ENCODE data around the gene CXCL16. TPM values are rescaled to one million over a fixed set of nuclear protein-coding genes. Genes with fewer than 3 reads are reported as not detected.

The CXCL16 gene
- total RNA-seq, 1 donor from 2014 or later = 2.2 TPM

GRCh38 chr17:4719684-4720221 lies 20.0 kb downstream of the CXCL16 start:
- H3K9me3 Mint-ChIP-seq (ENCODE audit: unreplicated experiment) = peaks cover 3% of the 10 kb centered on the region
- Histone ChIP-seq H2AFZ (ENCODE audit: low read depth, low read length) (no peak overlapping the region), H3K9me3 (ENCODE audit: insufficient read depth, low read depth, low read length) (no peaks in the 10 kb centered on the region), H3K27me3 (ENCODE audit: insufficient read depth, low read length) (no peaks in the 10 kb centered on the region), H4K20me1 (ENCODE audit: insufficient read depth, low read length) (no peaks in the 10 kb centered on the region), H3K9ac (ENCODE audit: low read length) (no peak overlapping the region), H3K79me2 (ENCODE audit: insufficient read depth, low read length) (no peaks in the 10 kb centered on the region), H3K36me3 (ENCODE audit: insufficient read depth, low read length) (no peaks in the 10 kb centered on the region), H3K4me1 (ENCODE audit: insufficient read depth, low read length) (peaks cover 9% of the 10 kb centered on the region), H3K4me2 (ENCODE audit: low read length) (no peak overlapping the region), H3K4me3 (ENCODE audit: insufficient read depth, low read depth, low read length) (no peak overlapping the region), H3K27ac (ENCODE audit: low read depth, low read length) (no peak overlapping the region)
- no peak overlapping the region for H3K27ac Mint-ChIP-seq (ENCODE audit: unreplicated experiment)
- no peak for FAIRE-seq
- no peaks in the 10 kb centered on the region for H3K4me1 Mint-ChIP-seq (ENCODE audit: low read depth, unreplicated experiment)
- H3K36me3 Mint-ChIP-seq (ENCODE audit: low read depth, unreplicated experiment) = peaks cover 14% of the 10 kb centered on the region
- H3K27me3 Mint-ChIP-seq (ENCODE audit: low read depth, unreplicated experiment) = peaks cover 3% of the 10 kb centered on the region
- TF ChIP-seq CTCF (IDR thresholded peaks at IDR 0.05; ENCODE audit: insufficient read depth, low read depth, low read length) (no peak), EZH2 (IDR thresholded peaks at IDR 0.05; ENCODE audit: insufficient read depth, low read length) (no peak)
- no peak overlapping the region for H3K4me3 Mint-ChIP-seq (ENCODE audit: unreplicated experiment)
- DNase-seq (ENCODE audit: low read depth) = no peak

DNA sequence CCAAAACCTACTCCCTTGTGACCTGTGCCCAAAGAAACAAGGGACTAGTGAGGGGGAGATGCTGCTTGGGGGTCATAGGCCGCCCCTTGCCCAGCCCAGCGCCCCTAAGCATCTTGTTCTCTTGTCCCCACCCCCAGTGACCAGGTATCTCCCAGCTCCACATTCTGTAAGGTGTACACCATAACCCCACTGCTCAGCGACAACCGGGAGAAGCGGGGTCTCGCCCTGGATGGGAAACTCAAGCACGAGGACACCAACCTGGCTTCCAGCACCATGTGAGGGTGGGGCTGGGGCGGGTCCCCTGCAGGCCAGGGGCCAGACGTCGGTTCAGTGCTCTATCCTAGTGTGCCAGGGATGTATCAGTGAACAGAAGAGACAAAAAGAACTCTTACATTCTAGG lies 20.6 kb downstream of the CXCL16 start:
- no peaks in the 10 kb centered on the region for H4K20me1 ChIP-seq (ENCODE audit: insufficient read depth, low read length)
- Mint-ChIP-seq H3K36me3 (ENCODE audit: low read depth, unreplicated experiment) (peaks cover 14% of the 10 kb centered on the region), H3K4me1 (ENCODE audit: low read depth, unreplicated experiment) (no peaks in the 10 kb centered on the region), H3K9me3 (ENCODE audit: unreplicated experiment) (peaks cover 3% of the 10 kb centered on the region), H3K27me3 (ENCODE audit: low read depth, unreplicated experiment) (peaks cover 5% of the 10 kb centered on the region), H3K4me3 (ENCODE audit: unreplicated experiment) (no peak overlapping the region), H3K27ac (ENCODE audit: unreplicated experiment) (no peak overlapping the region)
- H3K9ac ChIP-seq (ENCODE audit: low read length) = no peak overlapping the region
- H3K4me2 ChIP-seq (ENCODE audit: low read length) = no peak overlapping the region
- FAIRE-seq = no peak
- no peaks in the 10 kb centered on the region for H3K79me2 ChIP-seq (ENCODE audit: insufficient read depth, low read length)
- peaks cover 9% of the 10 kb centered on the region for H3K4me1 ChIP-seq (ENCODE audit: insufficient read depth, low read length)
- no peak overlapping the region for H2AFZ ChIP-seq (ENCODE audit: low read depth, low read length)
- H3K36me3 ChIP-seq (ENCODE audit: insufficient read depth, low read length) = no peaks in the 10 kb centered on the region
- no peak for DNase-seq (ENCODE audit: low read depth)
- no peak overlapping the region for H3K27ac ChIP-seq (ENCODE audit: low read depth, low read length)
- H3K27me3 ChIP-seq (ENCODE audit: insufficient read depth, low read length) = no peaks in the 10 kb centered on the region
- no peaks in the 10 kb centered on the region for H3K9me3 ChIP-seq (ENCODE audit: insufficient read depth, low read depth, low read length)
- H3K4me3 ChIP-seq (ENCODE audit: insufficient read depth, low read depth, low read length) = no peak overlapping the region
- TF ChIP-seq EZH2 (IDR thresholded peaks at IDR 0.05; ENCODE audit: insufficient read depth, low read length) = no peak
- no peak for TF ChIP-seq CTCF (IDR thresholded peaks at IDR 0.05; ENCODE audit: insufficient read depth, low read depth, low read length)

DNA sequence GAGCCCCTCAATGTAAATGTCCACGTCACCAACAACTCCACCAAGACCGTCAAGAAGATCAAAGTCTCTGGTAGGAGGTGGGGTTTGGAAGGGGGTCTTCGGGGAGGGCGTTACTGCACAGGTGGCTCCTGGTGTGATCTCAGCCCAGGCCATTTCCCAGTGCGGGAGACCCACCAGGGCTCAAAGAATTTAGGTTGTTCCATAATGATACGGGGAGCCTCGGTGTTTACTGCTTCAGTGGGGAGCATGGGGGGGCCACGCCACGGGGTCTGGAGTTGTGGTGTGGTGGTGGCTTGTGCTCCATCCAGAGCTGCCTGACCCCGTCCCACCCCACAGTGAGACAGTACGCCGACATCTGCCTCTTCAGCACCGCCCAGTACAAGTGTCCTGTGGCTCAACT lies 21.5 kb downstream of the CXCL16 start:
- FAIRE-seq (no peak), DNase-seq (ENCODE audit: low read depth) (no peak)
- Histone ChIP-seq H3K4me2 (ENCODE audit: low read length) (no peak overlapping the region), H3K36me3 (ENCODE audit: insufficient read depth, low read length) (no peaks in the 10 kb centered on the region), H3K9ac (ENCODE audit: low read length) (no peak overlapping the region), H4K20me1 (ENCODE audit: insufficient read depth, low read length) (no peaks in the 10 kb centered on the region), H3K4me3 (ENCODE audit: insufficient read depth, low read depth, low read length) (no peak overlapping the region), H2AFZ (ENCODE audit: low read depth, low read length) (no peak overlapping the region), H3K79me2 (ENCODE audit: insufficient read depth, low read length) (no peaks in the 10 kb centered on the region), H3K27me3 (ENCODE audit: insufficient read depth, low read length) (no peaks in the 10 kb centered on the region), H3K4me1 (ENCODE audit: insufficient read depth, low read length) (peaks cover 9% of the 10 kb centered on the region), H3K9me3 (ENCODE audit: insufficient read depth, low read depth, low read length) (no peaks in the 10 kb centered on the region), H3K27ac (ENCODE audit: low read depth, low read length) (no peak overlapping the region)
- Mint-ChIP-seq H3K27me3 (ENCODE audit: low read depth, unreplicated experiment) (peaks cover 8% of the 10 kb centered on the region), H3K4me1 (ENCODE audit: low read depth, unreplicated experiment) (no peaks in the 10 kb centered on the region), H3K9me3 (ENCODE audit: unreplicated experiment) (peaks cover 3% of the 10 kb centered on the region), H3K36me3 (ENCODE audit: low read depth, unreplicated experiment) (peaks cover 14% of the 10 kb centered on the region), H3K27ac (ENCODE audit: unreplicated experiment) (no peak overlapping the region), H3K4me3 (ENCODE audit: unreplicated experiment) (peak overlapping the region; percentile 14)
- no peak for TF ChIP-seq EZH2 (IDR thresholded peaks at IDR 0.05; ENCODE audit: insufficient read depth, low read length)
- TF ChIP-seq CTCF (IDR thresholded peaks at IDR 0.05; ENCODE audit: insufficient read depth, low read depth, low read length) = no peak

Measured in astrocyte (in vitro differentiated cells and primary cell).